GM18951 (cell line): Measurements from ENCODE around the gene DYRK2.

Experiments used
- POLR2A ChIP-seq: IDR thresholded peaks from 4 replicates; pipeline ENCODE4 v1.6.1; 2011; ENCODE audit warnings: mild to moderate bottlenecking; ENCODE audit not compliant: insufficient read length, insufficient read depth; ENCODE audit errors: extremely low read depth
- in situ Hi-C: fragments of 300-500 bp; cut with MboI; formaldehyde crosslinking; loops from one replicate; pipeline ENCODE4 v1.12.0; 2022; ENCODE audit warnings: low sequenced_read_pairs, mixed read lengths, inconsistent platforms; ENCODE audit not compliant: unreplicated experiment

Gene DYRK2

GRCh38 chr12:67630373-67631088, 18.0 kb upstream of the DYRK2 start:
- TF ChIP-seq POLR2A: no peak
- in situ Hi-C loops: no loop called here

- no peak for TF ChIP-seq POLR2A
- in situ Hi-C loops: no loop called here
Measured at GRCh38 chr12:67632005-67632404, 16.5 kb upstream of the DYRK2 start.

- in situ Hi-C loops: no loop called here
- TF ChIP-seq POLR2A: no peak
Measured at GRCh38 chr12:67633024-67633610, 15.4 kb upstream of the DYRK2 start.

- in situ Hi-C loops: no loop called here
- no peak for TF ChIP-seq POLR2A
Measured at GRCh38 chr12:67633708-67634107, 14.8 kb upstream of the DYRK2 start.

GRCh38 chr12:67634303-67634761, 14.2 kb upstream of the DYRK2 start:
- in situ Hi-C loops: no loop called here
- no peak for TF ChIP-seq POLR2A

GRCh38 chr12:67637718-67638117, 10.8 kb upstream of the DYRK2 start:
- in situ Hi-C loops: no loop called here
- TF ChIP-seq POLR2A: no peak

GRCh38 chr12:67638694-67639093, 9.9 kb upstream of the DYRK2 start:
- in situ Hi-C loops: no loop called here
- no peak for TF ChIP-seq POLR2A

- in situ Hi-C loops: no loop called here
- no peak for TF ChIP-seq POLR2A
Measured at GRCh38 chr12:67640863-67641262, 7.7 kb upstream of the DYRK2 start.

GRCh38 chr12:67645126-67645525, 3.4 kb upstream of the DYRK2 start:
- TF ChIP-seq POLR2A: no peak
- in situ Hi-C loops: no loop called here

GRCh38 chr12:67645601-67646000, 2.9 kb upstream of the DYRK2 start:
- in situ Hi-C loops: no loop called here
- TF ChIP-seq POLR2A: no peak

- in situ Hi-C loops: no loop called here
- TF ChIP-seq POLR2A: no peak
Measured at GRCh38 chr12:67646775-67647174, 1.8 kb upstream of the DYRK2 start.

- in situ Hi-C loops: no loop called here
- TF ChIP-seq POLR2A: no peak
Measured at GRCh38 chr12:67647181-67647798, 1.3 kb upstream of the DYRK2 start.

GRCh38 chr12:67647799-67648520, 585 bp upstream of the DYRK2 start:
- in situ Hi-C loops: no loop called here
- TF ChIP-seq POLR2A: no peak

GRCh38 chr12:67649261-67649569, 670 bp downstream of the DYRK2 start:
- TF ChIP-seq POLR2A: no peak
- in situ Hi-C loops: no loop called here
